ENCODE measurements around the gene CENPU.
"Not testable (repeated sequence)": the region's sequence is repeated elsewhere in the genome, so short reads cannot be mapped to it uniquely, and the experiment has no call there.

Gene CENPU

GRCh38 chr4:184748251-184748652 is 14.4 kb upstream of the CENPU start:
- Histone ChIP-seq H3K9me3 (ENCODE audit: control insufficient read depth, low read length) (no peaks in the 10 kb centered on the region), H3K9ac (ENCODE audit: low read length) (no peak overlapping the region), H3K4me3 (ENCODE audit: low read length) (no peak overlapping the region), H3K27me3 (ENCODE audit: control insufficient read depth, insufficient read depth, low read length) (no peaks in the 10 kb centered on the region), H3K36me3 (ENCODE audit: control insufficient read depth, insufficient read depth, low read length) (no peaks in the 10 kb centered on the region), H3K4me1 (ENCODE audit: control insufficient read depth, insufficient read depth, low read length) (peaks cover 36% of the 10 kb centered on the region)

- Histone ChIP-seq H3K4me1 (ENCODE audit: control insufficient read depth, insufficient read depth, low read length) (peaks cover 36% of the 10 kb centered on the region), H3K9me3 (ENCODE audit: control insufficient read depth, low read length) (no peaks in the 10 kb centered on the region), H3K36me3 (ENCODE audit: control insufficient read depth, insufficient read depth, low read length) (no peaks in the 10 kb centered on the region), H3K9ac (ENCODE audit: low read length) (peak overlapping the region; percentile 3), H3K27me3 (ENCODE audit: control insufficient read depth, insufficient read depth, low read length) (no peaks in the 10 kb centered on the region), H3K4me3 (ENCODE audit: low read length) (no peak overlapping the region)
Measured at GRCh38 chr4:184747034-184747830, 13.3 kb upstream of the CENPU start.

GRCh38 chr4:184745831-184746795 is 12.2 kb upstream of the CENPU start:
- no peak overlapping the region for H3K9ac ChIP-seq (ENCODE audit: low read length)
- no peaks in the 10 kb centered on the region for H3K36me3 ChIP-seq (ENCODE audit: control insufficient read depth, insufficient read depth, low read length)
- no peaks in the 10 kb centered on the region for H3K9me3 ChIP-seq (ENCODE audit: control insufficient read depth, low read length)
- H3K4me3 ChIP-seq (ENCODE audit: low read length), result no peak overlapping the region
- H3K4me1 ChIP-seq (ENCODE audit: control insufficient read depth, insufficient read depth, low read length), result peaks cover 36% of the 10 kb centered on the region
- H3K27me3 ChIP-seq (ENCODE audit: control insufficient read depth, insufficient read depth, low read length), result no peaks in the 10 kb centered on the region

DNA sequence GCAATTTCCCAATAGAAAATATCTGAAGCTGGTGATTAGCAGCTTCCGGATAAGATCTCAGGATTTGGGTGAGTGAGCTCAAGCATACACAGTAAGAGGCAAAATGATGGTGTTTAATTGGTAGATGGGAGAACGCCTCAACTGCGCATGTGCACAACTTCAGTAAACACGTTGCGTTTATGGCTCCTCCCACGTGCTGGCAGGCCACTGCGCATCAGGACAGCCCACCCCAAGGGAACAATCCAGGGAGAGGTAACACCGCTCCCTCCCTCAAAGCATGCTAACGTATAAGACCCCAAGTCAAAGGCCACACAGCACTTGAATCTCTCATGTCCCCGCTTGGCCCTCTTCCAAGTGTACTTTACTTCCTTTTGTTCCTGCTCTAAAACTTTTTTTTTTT is 10.3 kb upstream of the CENPU start:
- peaks cover 37% of the 10 kb centered on the region for H3K4me1 ChIP-seq (ENCODE audit: control insufficient read depth, insufficient read depth, low read length)
- H3K4me3 ChIP-seq (ENCODE audit: low read length), result no peak overlapping the region
- H3K36me3 ChIP-seq (ENCODE audit: control insufficient read depth, insufficient read depth, low read length), result no peaks in the 10 kb centered on the region
- H3K9me3 ChIP-seq (ENCODE audit: control insufficient read depth, low read length), result no peaks in the 10 kb centered on the region
- no peaks in the 10 kb centered on the region for H3K27me3 ChIP-seq (ENCODE audit: control insufficient read depth, insufficient read depth, low read length)
- H3K9ac ChIP-seq (ENCODE audit: low read length), result no peak overlapping the region

- Histone ChIP-seq H3K9ac (ENCODE audit: low read length) (no peak overlapping the region), H3K36me3 (ENCODE audit: control insufficient read depth, insufficient read depth, low read length) (no peaks in the 10 kb centered on the region), H3K9me3 (ENCODE audit: control insufficient read depth, low read length) (no peaks in the 10 kb centered on the region), H3K27me3 (ENCODE audit: control insufficient read depth, insufficient read depth, low read length) (no peaks in the 10 kb centered on the region), H3K4me3 (ENCODE audit: low read length) (no peak overlapping the region), H3K4me1 (ENCODE audit: control insufficient read depth, insufficient read depth, low read length) (peaks cover 33% of the 10 kb centered on the region)
Measured at GRCh38 chr4:184743650-184744049, 9.8 kb upstream of the CENPU start.

GRCh38 chr4:184741651-184742050 is 7.8 kb upstream of the CENPU start:
- H3K4me1 ChIP-seq (ENCODE audit: control insufficient read depth, insufficient read depth, low read length), result peaks cover 14% of the 10 kb centered on the region
- H3K9me3 ChIP-seq (ENCODE audit: control insufficient read depth, low read length); H3K36me3 ChIP-seq (ENCODE audit: control insufficient read depth, insufficient read depth, low read length); H3K4me3 ChIP-seq (ENCODE audit: low read length); H3K9ac ChIP-seq (ENCODE audit: low read length); H3K27me3 ChIP-seq (ENCODE audit: control insufficient read depth, insufficient read depth, low read length): not testable (repeated sequence)

DNA sequence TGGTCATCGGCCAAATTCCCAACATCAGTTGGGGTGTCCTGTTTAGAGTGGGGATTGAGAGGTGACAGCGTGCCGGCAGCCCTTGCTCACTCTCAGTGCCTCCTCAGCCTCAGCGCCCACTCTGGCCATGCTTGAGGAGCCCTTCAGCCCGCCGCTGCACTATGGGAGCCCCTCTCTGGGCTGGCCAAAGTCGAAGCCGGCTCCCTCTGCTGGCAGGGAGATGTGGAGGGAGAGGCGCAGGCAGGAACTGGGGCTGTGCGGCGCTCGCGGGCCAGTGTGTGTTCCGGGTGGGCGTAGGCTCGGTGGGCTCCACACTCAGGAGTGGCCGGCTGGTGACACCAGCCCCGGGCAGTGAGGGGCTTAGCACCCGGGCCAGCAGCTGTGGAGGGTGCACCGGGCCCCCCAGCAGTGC is 7.1 kb upstream of the CENPU start:
- Histone ChIP-seq H3K27me3 (ENCODE audit: control insufficient read depth, insufficient read depth, low read length) (no peaks in the 10 kb centered on the region), H3K9me3 (ENCODE audit: control insufficient read depth, low read length) (no peaks in the 10 kb centered on the region), H3K4me3 (ENCODE audit: low read length) (no peak overlapping the region), H3K4me1 (ENCODE audit: control insufficient read depth, insufficient read depth, low read length) (peaks cover 7% of the 10 kb centered on the region), H3K9ac (ENCODE audit: low read length) (no peak overlapping the region), H3K36me3 (ENCODE audit: control insufficient read depth, insufficient read depth, low read length) (no peaks in the 10 kb centered on the region)

GRCh38 chr4:184739575-184739974 is 5.7 kb upstream of the CENPU start:
- H3K36me3 ChIP-seq (ENCODE audit: control insufficient read depth, insufficient read depth, low read length); H3K27me3 ChIP-seq (ENCODE audit: control insufficient read depth, insufficient read depth, low read length); H3K9ac ChIP-seq (ENCODE audit: low read length); H3K9me3 ChIP-seq (ENCODE audit: control insufficient read depth, low read length); H3K4me3 ChIP-seq (ENCODE audit: low read length); H3K4me1 ChIP-seq (ENCODE audit: control insufficient read depth, insufficient read depth, low read length): not testable (repeated sequence)

DNA sequence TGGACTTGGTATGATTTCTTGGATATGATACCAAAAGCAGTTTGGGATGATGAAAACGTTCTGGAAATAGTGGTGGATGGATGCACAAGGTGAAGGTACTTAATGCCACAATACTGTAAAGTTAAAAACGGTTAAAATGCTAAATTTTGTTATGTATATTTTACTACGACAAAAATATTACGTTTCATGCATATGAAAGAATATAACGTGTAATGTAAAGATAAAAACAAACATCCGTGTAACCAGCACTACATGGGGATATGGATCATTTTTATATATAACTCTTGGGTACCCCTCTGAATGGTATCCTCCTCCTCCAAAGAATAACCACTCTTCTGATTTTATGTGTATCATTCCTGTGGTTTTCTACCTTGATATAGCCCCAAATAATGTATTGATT is 862 bp upstream of the CENPU start:
- Histone ChIP-seq H3K9ac (ENCODE audit: low read length) (peak overlapping the region; percentile 62), H3K36me3 (ENCODE audit: control insufficient read depth, insufficient read depth, low read length) (no peaks in the 10 kb centered on the region), H3K4me1 (ENCODE audit: control insufficient read depth, insufficient read depth, low read length) (peaks cover 9% of the 10 kb centered on the region), H3K27me3 (ENCODE audit: control insufficient read depth, insufficient read depth, low read length) (no peaks in the 10 kb centered on the region), H3K4me3 (ENCODE audit: low read length) (peak overlapping the region; percentile 80), H3K9me3 (ENCODE audit: control insufficient read depth, low read length) (no peaks in the 10 kb centered on the region)

GRCh38 chr4:184732126-184732525 is 1.8 kb downstream of the CENPU start:
- Histone ChIP-seq H3K4me3 (ENCODE audit: low read length) (no peak overlapping the region), H3K27me3 (ENCODE audit: control insufficient read depth, insufficient read depth, low read length) (no peaks in the 10 kb centered on the region)

GRCh38 chr4:184731056-184731455 is 2.8 kb downstream of the CENPU start:
- peaks cover 11% of the 10 kb centered on the region for H3K4me1 ChIP-seq (ENCODE audit: control insufficient read depth, insufficient read depth, low read length)
- no peak overlapping the region for H3K9ac ChIP-seq (ENCODE audit: low read length)
- H3K9me3 ChIP-seq (ENCODE audit: control insufficient read depth, low read length), result no peaks in the 10 kb centered on the region
- no peaks in the 10 kb centered on the region for H3K36me3 ChIP-seq (ENCODE audit: control insufficient read depth, insufficient read depth, low read length)
- H3K4me3 ChIP-seq (ENCODE audit: low read length), result no peak overlapping the region
- H3K27me3 ChIP-seq (ENCODE audit: control insufficient read depth, insufficient read depth, low read length), result no peaks in the 10 kb centered on the region

More at GRCh38 chr4:184732126-184732525, 1.8 kb downstream of the CENPU start:
- Histone ChIP-seq H3K4me1 (ENCODE audit: control insufficient read depth, insufficient read depth, low read length) (peaks cover 11% of the 10 kb centered on the region), H3K36me3 (ENCODE audit: control insufficient read depth, insufficient read depth, low read length) (no peaks in the 10 kb centered on the region), H3K9me3 (ENCODE audit: control insufficient read depth, low read length) (no peaks in the 10 kb centered on the region), H3K9ac (ENCODE audit: low read length) (no peak overlapping the region)

GRCh38 chr4:184729946-184730345 is 4.0 kb downstream of the CENPU start:
- H3K9me3 ChIP-seq (ENCODE audit: control insufficient read depth, low read length), result no peaks in the 10 kb centered on the region

More at GRCh38 chr4:184729946-184730345, 4.0 kb downstream of the CENPU start:
- H3K4me1 ChIP-seq (ENCODE audit: control insufficient read depth, insufficient read depth, low read length), result peaks cover 11% of the 10 kb centered on the region
- H3K27me3 ChIP-seq (ENCODE audit: control insufficient read depth, insufficient read depth, low read length), result no peaks in the 10 kb centered on the region
- no peak overlapping the region for H3K4me3 ChIP-seq (ENCODE audit: low read length)
- H3K36me3 ChIP-seq (ENCODE audit: control insufficient read depth, insufficient read depth, low read length), result no peaks in the 10 kb centered on the region
- no peak overlapping the region for H3K9ac ChIP-seq (ENCODE audit: low read length)

Data from mucosa of stomach (tissue), 1 donor.